ENCODE data around the gene BYSL.

DNA sequence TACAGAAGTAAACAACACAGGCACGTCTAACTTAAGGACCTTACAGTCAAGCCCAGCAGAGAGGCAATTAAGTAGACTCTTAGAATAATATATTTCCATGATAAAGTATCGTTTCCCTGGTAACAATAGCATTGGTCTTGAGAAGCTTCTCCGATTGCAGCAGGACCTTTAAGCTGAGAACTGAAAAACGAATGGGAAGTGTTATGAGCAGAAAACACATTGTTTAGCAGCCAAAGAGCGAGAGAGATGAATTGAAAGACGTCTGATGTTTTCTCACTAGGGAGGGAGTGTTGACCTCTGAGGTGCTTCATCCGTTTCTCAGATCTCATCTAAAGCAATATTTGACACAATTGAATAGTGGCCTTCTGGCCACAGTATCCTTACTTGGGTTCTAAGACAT, 855 bp downstream of the BYSL start:
- TF ChIP-seq, protein P1, sequence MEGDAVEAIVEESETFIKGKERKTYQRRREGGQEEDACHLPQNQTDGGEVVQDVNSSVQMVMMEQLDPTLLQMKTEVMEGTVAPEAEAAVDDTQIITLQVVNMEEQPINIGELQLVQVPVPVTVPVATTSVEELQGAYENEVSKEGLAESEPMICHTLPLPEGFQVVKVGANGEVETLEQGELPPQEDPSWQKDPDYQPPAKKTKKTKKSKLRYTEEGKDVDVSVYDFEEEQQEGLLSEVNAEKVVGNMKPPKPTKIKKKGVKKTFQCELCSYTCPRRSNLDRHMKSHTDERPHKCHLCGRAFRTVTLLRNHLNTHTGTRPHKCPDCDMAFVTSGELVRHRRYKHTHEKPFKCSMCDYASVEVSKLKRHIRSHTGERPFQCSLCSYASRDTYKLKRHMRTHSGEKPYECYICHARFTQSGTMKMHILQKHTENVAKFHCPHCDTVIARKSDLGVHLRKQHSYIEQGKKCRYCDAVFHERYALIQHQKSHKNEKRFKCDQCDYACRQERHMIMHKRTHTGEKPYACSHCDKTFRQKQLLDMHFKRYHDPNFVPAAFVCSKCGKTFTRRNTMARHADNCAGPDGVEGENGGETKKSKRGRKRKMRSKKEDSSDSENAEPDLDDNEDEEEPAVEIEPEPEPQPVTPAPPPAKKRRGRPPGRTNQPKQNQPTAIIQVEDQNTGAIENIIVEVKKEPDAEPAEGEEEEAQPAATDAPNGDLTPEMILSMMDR (IDR thresholded peaks at IDR 0.05): no peak
- no peak for TF ChIP-seq POLR2A (IDR thresholded peaks at IDR 0.05)
